Smooth muscle cell (in vitro differentiated cells): ENCODE data around the gene DBNL. TPM values are rescaled to one million over a fixed set of nuclear protein-coding genes. Genes with fewer than 3 reads are reported as not detected.
A peak's percentile ranks its signal among the peaks of the same experiment; 100 is the strongest.

Experiments used
- DNase-seq: peaks from one replicate; lab custom pipeline; 2025; ENCODE audit not compliant: unreplicated experiment; lab: John Stamatoyannopoulos, UW
- H2AFZ ChIP-seq: fragments of 200-600 bp; sonication (generic); 2 replicates; pipeline ENCODE4 v1.6.0; 2016; ENCODE audit warnings: antibody characterized with exemption, low read depth, mild to moderate bottlenecking
- H3F3A ChIP-seq: fragments of 200-600 bp; sonication (generic); 2 replicates; pipeline ENCODE4 v1.6.0; 2017; ENCODE audit warnings: antibody characterized with exemption, low read depth
- H3K27ac ChIP-seq: fragments of 200-600 bp; sonication (generic); 2 replicates; pipeline ENCODE4 v1.5.1; 2016; ENCODE audit warnings: low read depth, mild to moderate bottlenecking
- H3K27me3 ChIP-seq: fragments of 200-600 bp; sonication (generic); 2 replicates; pipeline ENCODE4 v1.6.1; 2016; ENCODE audit warnings: low read depth, mild to moderate bottlenecking
- H3K36me3 ChIP-seq: fragments of 200-600 bp; sonication (generic); 2 replicates; pipeline ENCODE4 v1.5.1; 2016; ENCODE audit warnings: low read depth
- H3K4me1 ChIP-seq: fragments of 200-600 bp; sonication (generic); 2 replicates; pipeline ENCODE4 v1.5.1; 2016; ENCODE audit warnings: low read depth
- H3K4me2 ChIP-seq: fragments of 200-600 bp; sonication (generic); 2 replicates; pipeline ENCODE4 v1.6.0; 2016; ENCODE audit warnings: mild to moderate bottlenecking
- H3K4me3 ChIP-seq: fragments of 200-600 bp; sonication (generic); 2 replicates; pipeline ENCODE4 v1.5.1; 2016; ENCODE audit warnings: mild to moderate bottlenecking
- H3K79me2 ChIP-seq: fragments of 200-600 bp; sonication (generic); 2 replicates; pipeline ENCODE4 v1.6.0; 2016; ENCODE audit warnings: low read depth, mild to moderate bottlenecking
- H3K9ac ChIP-seq: fragments of 200-600 bp; sonication (generic); 2 replicates; pipeline ENCODE4 v1.6.0; 2016; ENCODE audit warnings: low read depth
- H3K9me3 ChIP-seq: fragments of 200-600 bp; sonication (generic); replicated peaks from 2 replicates; pipeline ENCODE4 v1.5.1; 2016; ENCODE audit warnings: low read depth
- H4K20me1 ChIP-seq: fragments of 200-600 bp; sonication (generic); 2 replicates; pipeline ENCODE4 v1.6.0; 2016; ENCODE audit warnings: low read depth
- WGBS: methylation state at CpG from one replicate; pipeline ENCODE4 v1.1.7; 2016; ENCODE audit warnings: low lambda C conversion rate; 5-methylcytosine and 5-hydroxymethylcytosine counted together
- polyA plus RNA-seq: library from polyadenylated mRNA; unstranded; fragments of >200 nt; fragmentation: Nextera tagmentation; extraction: Ambion mirVana; gene quantifications from 2 replicates; pipeline ENCODE4 v1.2.1, GENCODE V29; 2016
- total RNA-seq: library from RNA; depleted of rRNA; stranded (reverse); fragments of >200 nt; gene quantifications from 2 replicates; pipeline ENCODE4 v1.2.3, GENCODE V29; 2014
- TF ChIP-seq, protein P1 (sequence below): fragments of 200-600 bp; sonication (generic); IDR thresholded peaks from 2 replicates; pipeline ENCODE4 v1.5.1; 2017; ENCODE audit warnings: borderline replicate concordance, mild to moderate bottlenecking, antibody characterized with exemption; ENCODE audit not compliant: insufficient read depth, poor library complexity, severe bottlenecking

Gene DBNL
- total and polyA plus RNA-seq, 2 experiments from 2014 or later: 55.1 to 98.4 TPM

DNA sequence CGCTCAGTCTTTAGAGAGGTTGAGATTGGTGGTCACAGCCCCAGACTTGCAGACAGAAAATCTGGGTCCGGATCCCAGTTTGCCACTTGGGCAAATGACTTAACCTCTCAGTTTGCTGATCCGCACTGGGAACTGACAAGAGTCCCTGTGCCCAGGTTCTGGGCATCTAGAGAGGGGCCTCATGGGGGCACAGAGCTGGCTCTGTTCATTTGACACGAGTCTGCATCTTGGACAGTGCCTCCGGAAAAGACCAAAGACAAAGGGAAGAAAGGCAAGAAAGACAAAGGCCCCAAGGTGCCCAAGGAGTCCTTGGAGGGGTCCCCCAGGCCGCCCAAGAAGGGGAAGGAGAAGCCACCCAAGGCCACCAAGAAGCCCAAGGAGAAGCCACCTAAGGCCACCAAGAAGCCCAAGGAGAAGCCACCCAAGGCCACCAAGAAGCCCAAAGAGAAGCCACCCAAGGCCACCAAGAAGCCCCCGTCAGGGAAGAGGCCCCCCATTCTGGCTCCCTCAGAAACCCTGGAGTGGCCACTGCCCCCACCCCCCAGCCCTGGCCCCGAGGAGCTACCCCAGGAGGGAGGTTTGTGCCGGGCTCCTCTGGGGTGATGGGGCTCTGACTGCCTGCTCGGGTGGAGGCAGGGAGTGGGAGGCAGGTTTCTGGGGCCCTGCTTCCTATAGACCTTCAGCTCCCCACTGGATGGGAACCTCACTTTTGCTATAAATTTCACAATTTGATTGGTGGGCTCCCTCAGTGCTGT, 62.0 kb downstream of the DBNL start:
- Histone ChIP-seq H3K4me1 (no peaks in the 10 kb centered on the region), H3F3A (peaks cover 17% of the 10 kb centered on the region), H3K27ac (no peak overlapping the region), H3K9me3 (no peaks in the 10 kb centered on the region), H3K9ac (no peak overlapping the region), H3K27me3 (no peaks in the 10 kb centered on the region), H3K36me3 (no peaks in the 10 kb centered on the region), H2AFZ (no peak overlapping the region), H3K4me3 (peak overlapping the region; percentile 84), H4K20me1 (peaks cover 18% of the 10 kb centered on the region), H3K4me2 (peak overlapping the region; percentile 94), H3K79me2 (peaks cover 23% of the 10 kb centered on the region)
- TF ChIP-seq, protein P1, sequence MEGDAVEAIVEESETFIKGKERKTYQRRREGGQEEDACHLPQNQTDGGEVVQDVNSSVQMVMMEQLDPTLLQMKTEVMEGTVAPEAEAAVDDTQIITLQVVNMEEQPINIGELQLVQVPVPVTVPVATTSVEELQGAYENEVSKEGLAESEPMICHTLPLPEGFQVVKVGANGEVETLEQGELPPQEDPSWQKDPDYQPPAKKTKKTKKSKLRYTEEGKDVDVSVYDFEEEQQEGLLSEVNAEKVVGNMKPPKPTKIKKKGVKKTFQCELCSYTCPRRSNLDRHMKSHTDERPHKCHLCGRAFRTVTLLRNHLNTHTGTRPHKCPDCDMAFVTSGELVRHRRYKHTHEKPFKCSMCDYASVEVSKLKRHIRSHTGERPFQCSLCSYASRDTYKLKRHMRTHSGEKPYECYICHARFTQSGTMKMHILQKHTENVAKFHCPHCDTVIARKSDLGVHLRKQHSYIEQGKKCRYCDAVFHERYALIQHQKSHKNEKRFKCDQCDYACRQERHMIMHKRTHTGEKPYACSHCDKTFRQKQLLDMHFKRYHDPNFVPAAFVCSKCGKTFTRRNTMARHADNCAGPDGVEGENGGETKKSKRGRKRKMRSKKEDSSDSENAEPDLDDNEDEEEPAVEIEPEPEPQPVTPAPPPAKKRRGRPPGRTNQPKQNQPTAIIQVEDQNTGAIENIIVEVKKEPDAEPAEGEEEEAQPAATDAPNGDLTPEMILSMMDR: no peak
- no peak for DNase-seq
- WGBS: 96% methylated on average over 10 of the region's 10 CpGs

DNA sequence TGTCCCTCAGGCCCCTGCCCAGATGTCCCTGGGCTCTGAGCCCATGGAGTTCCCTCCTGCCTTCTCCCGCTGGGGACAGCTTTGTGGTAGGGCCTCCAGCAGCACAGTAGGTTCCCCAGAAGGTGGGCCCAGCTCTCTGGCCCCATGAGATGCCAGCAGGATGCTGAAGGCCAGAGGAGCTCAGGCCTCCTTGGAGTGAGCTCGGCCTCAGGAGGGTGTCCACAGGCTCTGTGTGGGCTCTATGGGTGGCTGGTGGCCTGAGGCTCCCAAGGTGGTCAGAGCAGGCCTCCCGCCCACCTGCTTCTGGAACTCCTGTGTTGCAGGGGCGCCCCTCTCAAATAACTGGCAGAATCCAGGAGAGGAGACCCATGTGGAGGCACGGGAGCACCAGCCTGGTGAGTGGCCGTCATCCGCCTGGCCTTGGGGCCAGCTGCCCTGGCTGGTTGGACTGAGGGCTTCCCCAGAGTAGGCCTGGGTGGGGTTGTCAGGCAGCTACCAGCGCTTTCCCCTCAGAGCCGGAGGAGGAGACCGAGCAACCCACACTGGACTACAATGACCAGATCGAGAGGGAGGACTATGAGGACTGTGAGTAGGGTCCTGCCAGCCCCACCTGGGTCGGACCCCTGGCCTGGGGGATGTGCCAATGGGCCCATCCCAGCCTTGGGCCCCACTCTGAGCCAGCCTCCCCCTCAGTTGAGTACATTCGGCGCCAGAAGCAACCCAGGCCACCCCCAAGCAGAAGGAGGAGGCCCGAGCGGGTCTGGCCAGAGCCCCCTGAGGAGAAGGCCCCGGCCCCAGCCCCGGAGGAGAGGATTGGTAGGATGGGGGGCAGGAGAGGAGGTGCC, 62.8 kb downstream of the DBNL start:
- Histone ChIP-seq H3K79me2 (peaks cover 23% of the 10 kb centered on the region), H3K4me2 (no peak overlapping the region), H3K27me3 (no peaks in the 10 kb centered on the region), H2AFZ (no peak overlapping the region), H3K4me1 (no peaks in the 10 kb centered on the region), H3K9me3 (no peaks in the 10 kb centered on the region), H4K20me1 (peaks cover 18% of the 10 kb centered on the region), H3K36me3 (no peaks in the 10 kb centered on the region), H3K9ac (no peak overlapping the region), H3K4me3 (no peak overlapping the region), H3F3A (peaks cover 11% of the 10 kb centered on the region), H3K27ac (no peak overlapping the region)
- DNase-seq: no peak
- 92% methylated on average over 18 of the region's 18 CpGs for WGBS
- TF ChIP-seq, protein P1: no peak

DNA sequence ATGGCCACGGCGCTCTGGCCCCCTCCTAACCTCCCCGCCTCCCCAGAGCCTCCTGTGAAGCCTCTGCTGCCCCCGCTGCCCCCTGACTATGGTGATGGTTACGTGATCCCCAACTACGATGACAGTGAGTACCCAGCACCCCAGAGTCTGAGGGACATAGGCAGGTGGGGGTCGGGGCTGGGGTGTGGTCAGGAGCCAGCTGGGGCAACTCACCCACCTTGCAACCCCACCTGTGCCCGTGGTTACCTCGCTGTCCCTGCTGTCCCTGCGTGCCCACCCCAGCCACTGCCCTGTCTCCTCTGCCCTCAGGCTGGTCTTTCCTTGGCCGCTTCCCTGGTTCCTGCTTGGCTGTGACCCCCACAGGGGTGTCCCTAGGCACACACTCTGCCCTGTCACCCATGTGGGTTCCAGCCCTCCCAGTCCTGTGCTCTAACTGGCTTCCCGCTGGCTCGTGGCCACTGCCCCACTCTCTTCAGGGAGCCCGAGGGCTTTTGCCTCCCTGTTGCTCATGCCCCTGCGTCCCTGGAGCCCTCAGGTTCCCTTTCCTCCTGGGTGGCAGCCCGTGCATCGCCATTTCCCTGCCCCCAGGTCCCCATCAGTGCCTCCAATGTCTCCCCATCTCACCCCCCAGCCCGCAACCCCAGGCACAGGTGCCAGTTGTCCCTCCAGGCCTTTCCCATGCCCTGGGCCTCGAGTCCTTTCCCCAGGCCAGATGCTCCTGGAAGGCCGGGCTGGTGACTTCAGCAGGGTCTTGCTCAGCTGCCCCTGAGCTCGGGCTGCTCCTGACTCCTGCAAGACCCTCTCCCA, 63.7 kb downstream of the DBNL start:
- 97% methylated on average over 15 of the region's 21 CpGs for WGBS
- no peak overlapping the region for H3K4me3 ChIP-seq
- no peak overlapping the region for H3K4me2 ChIP-seq
- no peaks in the 10 kb centered on the region for H3K27me3 ChIP-seq
- DNase-seq: no peak
- peaks cover 4% of the 10 kb centered on the region for H3F3A ChIP-seq
- H3K36me3 ChIP-seq: no peaks in the 10 kb centered on the region
- TF ChIP-seq, protein P1: no peak
- H3K79me2 ChIP-seq: peaks cover 23% of the 10 kb centered on the region
- peaks cover 18% of the 10 kb centered on the region for H4K20me1 ChIP-seq
- no peaks in the 10 kb centered on the region for H3K4me1 ChIP-seq
- H3K27ac ChIP-seq: no peak overlapping the region
- H3K9ac ChIP-seq: no peak overlapping the region
- no peaks in the 10 kb centered on the region for H3K9me3 ChIP-seq
- H2AFZ ChIP-seq: no peak overlapping the region
